Transverse colon (tissue), 4 donors: ENCODE results near the gene CASP2.

Experiments used
- EP300 ChIP-seq: sonication (generic); formaldehyde crosslinking; IDR thresholded peaks from one replicate; pipeline ENCODE4 v1.6.1; 2017; ENCODE audit warnings: antibody characterized with exemption, low read depth
- POLR2A ChIP-seq: fragments of 450-650 bp; IDR thresholded peaks from one replicate; pipeline ENCODE4 v1.6.1; 2016; ENCODE audit warnings: antibody characterized with exemption, mild to moderate bottlenecking, moderate library complexity
- POLR2AphosphoS5 ChIP-seq, 3 donors: sonication (generic); formaldehyde crosslinking; IDR thresholded peaks; one replicate each; pipeline ENCODE4 v1.6.1; 2016; ENCODE audit warnings: antibody characterized with exemption in 3 of 3
- TF ChIP-seq, protein P1 (sequence below), 5 experiments: fragments of 200-600 bp in 3 of 5; fragments of 450-650 bp in 2 of 5; sonication (generic) in 3 of 5; IDR thresholded peaks; 1 replicate in 2 of 5; 2 replicates in 3 of 5; pipeline ENCODE4 v1.5.1; 2016 to 2017; ENCODE audit warnings: antibody characterized with exemption in 5 of 5, inconsistent platforms in 3 of 5, mild to moderate bottlenecking in 2 of 5, moderate library complexity in 1 of 5

DNA sequence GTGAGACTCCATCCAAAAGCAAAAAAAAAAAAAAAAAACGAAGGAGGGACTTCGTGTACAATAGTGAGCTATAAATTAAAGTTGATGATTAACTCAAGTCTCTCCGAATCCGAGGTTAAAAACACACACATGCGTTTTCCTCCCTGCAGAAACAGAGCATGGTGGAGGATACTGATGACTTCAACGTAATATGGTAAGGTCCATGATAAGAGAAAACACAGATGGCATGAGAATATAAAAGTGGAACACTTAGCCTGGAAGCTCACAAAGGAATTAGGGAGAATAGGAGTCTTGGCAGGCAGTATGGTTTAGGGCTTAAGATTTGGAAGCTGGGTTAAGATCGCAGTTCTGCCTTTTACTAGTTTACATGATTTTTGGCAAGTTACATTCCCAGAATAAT is 45.0 kb upstream of the CASP2 start:
- TF ChIP-seq, protein P1, sequence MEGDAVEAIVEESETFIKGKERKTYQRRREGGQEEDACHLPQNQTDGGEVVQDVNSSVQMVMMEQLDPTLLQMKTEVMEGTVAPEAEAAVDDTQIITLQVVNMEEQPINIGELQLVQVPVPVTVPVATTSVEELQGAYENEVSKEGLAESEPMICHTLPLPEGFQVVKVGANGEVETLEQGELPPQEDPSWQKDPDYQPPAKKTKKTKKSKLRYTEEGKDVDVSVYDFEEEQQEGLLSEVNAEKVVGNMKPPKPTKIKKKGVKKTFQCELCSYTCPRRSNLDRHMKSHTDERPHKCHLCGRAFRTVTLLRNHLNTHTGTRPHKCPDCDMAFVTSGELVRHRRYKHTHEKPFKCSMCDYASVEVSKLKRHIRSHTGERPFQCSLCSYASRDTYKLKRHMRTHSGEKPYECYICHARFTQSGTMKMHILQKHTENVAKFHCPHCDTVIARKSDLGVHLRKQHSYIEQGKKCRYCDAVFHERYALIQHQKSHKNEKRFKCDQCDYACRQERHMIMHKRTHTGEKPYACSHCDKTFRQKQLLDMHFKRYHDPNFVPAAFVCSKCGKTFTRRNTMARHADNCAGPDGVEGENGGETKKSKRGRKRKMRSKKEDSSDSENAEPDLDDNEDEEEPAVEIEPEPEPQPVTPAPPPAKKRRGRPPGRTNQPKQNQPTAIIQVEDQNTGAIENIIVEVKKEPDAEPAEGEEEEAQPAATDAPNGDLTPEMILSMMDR (IDR thresholded peaks at IDR 0.05) = no peak
- TF ChIP-seq POLR2A (no peak), EP300 (no peak), POLR2AphosphoS5 (IDR thresholded peaks at IDR 0.05) (no peak)
